ENCODE data around the gene MCC.

- TF ChIP-seq EZH2phosphoT487 (IDR thresholded peaks at IDR 0.05; ENCODE audit: low read length) (no peak), CTCF (IDR thresholded peaks at IDR 0.05; ENCODE audit: low read length) (no peak)
These were observed 306.3 kb downstream of the MCC start for GRCh38 chr5:113181853-113182490.

All from MM.1S (cell line).